B cell (primary cell): ENCODE data around the gene CCDC190. TPM values are rescaled to one million over a fixed set of nuclear protein-coding genes. Genes with fewer than 3 reads are reported as not detected.

ENCODE experiments used
- ATAC-seq: fragments of 200-7000 bp; cut with Tn5 transposase; one replicate; pipeline ENCODE4 v1.10.0; 2021; ENCODE audit warnings: low read depth, mild to moderate bottlenecking, moderate number of reproducible peaks, moderate library complexity
- CTCF ChIA-PET: fragments of 350-600 bp; sonication (Branson Sonifier 250); formaldehyde crosslinking; loops from one replicate; lab custom pipeline; 2021; ENCODE audit warnings: antibody characterized with exemption, inconsistent platforms; lab: Charles Lee
- POLR2A ChIA-PET: fragments of 350-600 bp; sonication (Branson Sonifier 250); formaldehyde crosslinking; loops from one replicate; lab custom pipeline; 2021; ENCODE audit warnings: antibody characterized with exemption; lab: Charles Lee
- DNase-seq: peaks from one replicate; pipeline ENCODE4 v3.0.0; 2013
- H2AFZ ChIP-seq: 2 replicates; pipeline ENCODE4 v1.6.1; 2012; ENCODE audit warnings: mild to moderate bottlenecking, low read depth, low read length; ENCODE audit not compliant: insufficient read depth, poor library complexity, severe bottlenecking
- H3K27ac ChIP-seq, 2 donors: 1 replicate in 1 of 2; 2 replicates in 1 of 2; pipeline ENCODE4 v1.5.1; 2012 to 2013; ENCODE audit warnings: low read length in 2 of 2, mild to moderate bottlenecking in 2 of 2, moderate library complexity in 1 of 2
- H3K27me3 ChIP-seq, 4 experiments: fragments of 200-600 bp in 1 of 4; sonication (generic) in 1 of 4; replicated peaks in 1 of 4; 1 replicate in 2 of 4; 2 replicates in 2 of 4; pipeline versions ENCODE4 v1.6.1 to v1.7.0; 2013 to 2016; ENCODE audit warnings: low read length in 3 of 4, mild to moderate bottlenecking in 2 of 4, mixed read lengths in 1 of 4, moderate library complexity in 1 of 4; ENCODE audit not compliant: insufficient read depth in 4 of 4, control insufficient read depth in 3 of 4; ENCODE audit errors: control extremely low read depth in 1 of 4
- H3K36me3 ChIP-seq, 2 experiments: replicated peaks in 1 of 2; 1 replicate in 1 of 2; 2 replicates in 1 of 2; pipeline versions ENCODE4 v1.6.1 to v1.7.1; 2013; ENCODE audit warnings: low read length in 1 of 2; ENCODE audit not compliant: insufficient read depth in 2 of 2, control insufficient read depth in 1 of 2; ENCODE audit errors: control extremely low read depth in 1 of 2, extremely low read depth in 1 of 2
- H3K4me1 ChIP-seq, 2 donors: fragments of 200-600 bp in 1 of 2; sonication (generic) in 1 of 2; 1 replicate in 1 of 2; 2 replicates in 1 of 2; pipeline versions ENCODE4 v1.5.1 to v1.6.1; 2013 to 2017; ENCODE audit warnings: low read length in 2 of 2; ENCODE audit not compliant: control insufficient read depth in 2 of 2, insufficient read depth in 2 of 2
- H3K4me2 ChIP-seq: replicated peaks from 2 replicates; pipeline ENCODE3; 2012; ENCODE audit warnings: mild to moderate bottlenecking, low read depth, low read length; ENCODE audit not compliant: poor library complexity, severe bottlenecking
- H3K4me3 ChIP-seq, 5 experiments: fragments of 200-600 bp in 1 of 5; sonication (generic) in 1 of 5; 1 replicate in 3 of 5; 2 replicates in 2 of 5; pipeline versions ENCODE4 v1.5.1 to v1.7.0; 2011 to 2016; ENCODE audit warnings: low read length in 4 of 5, mild to moderate bottlenecking in 4 of 5, low read depth in 2 of 5, control low read depth in 1 of 5, moderate library complexity in 1 of 5; ENCODE audit not compliant: insufficient read depth in 1 of 5; ENCODE audit errors: control extremely low read depth in 1 of 5, extremely low read depth in 1 of 5
- H3K79me2 ChIP-seq: fragments of 200-600 bp; sonication (generic); one replicate; pipeline ENCODE4 v1.6.0; 2016; ENCODE audit warnings: low read length; ENCODE audit not compliant: control insufficient read depth, insufficient read depth
- H3K9ac ChIP-seq: fragments of 200-600 bp; sonication (generic); 2 replicates; pipeline ENCODE4 v1.6.1; 2017; ENCODE audit warnings: mild to moderate bottlenecking, low read length, moderate library complexity
- H3K9me3 ChIP-seq, 3 donors: one replicate each; pipeline versions ENCODE4 v1.6.1 to v1.7.1; 2013; ENCODE audit warnings: low read length in 2 of 3; ENCODE audit not compliant: control insufficient read depth in 2 of 3, insufficient read depth in 1 of 3; ENCODE audit errors: control extremely low read depth in 1 of 3
- H4K20me1 ChIP-seq: 2 replicates; pipeline ENCODE4 v1.6.0; 2012; ENCODE audit warnings: mild to moderate bottlenecking, low read length; ENCODE audit not compliant: insufficient read depth, control insufficient read depth, poor library complexity, severe bottlenecking
- H3K27ac Mint-ChIP-seq: one replicate; pipeline ENCODE4 v1.8.0; 2021; ENCODE audit warnings: mixed read lengths
- H3K27me3 Mint-ChIP-seq: one replicate; pipeline ENCODE4 v1.8.0; 2021; ENCODE audit warnings: mixed read lengths
- H3K4me1 Mint-ChIP-seq: one replicate; pipeline ENCODE4 v1.8.0; 2021; ENCODE audit warnings: mixed read lengths
- H3K4me3 Mint-ChIP-seq: one replicate; pipeline ENCODE4 v1.8.0; 2021; ENCODE audit warnings: mixed read lengths
- H3K9me3 Mint-ChIP-seq: one replicate; pipeline ENCODE4 v1.8.0; 2022; ENCODE audit warnings: mixed read lengths; ENCODE audit not compliant: insufficient read depth
- CTCF ChIP-seq: fragments of 200-600 bp; IDR thresholded peaks from one replicate; pipeline ENCODE4 v1.8.0; 2022; ENCODE audit warnings: antibody characterized with exemption, mild to moderate bottlenecking
- EZH2 ChIP-seq: IDR thresholded peaks from 2 replicates; pipeline ENCODE4 v1.6.1; 2012; ENCODE audit warnings: borderline replicate concordance, low read depth, mild to moderate bottlenecking, moderate library complexity, low read length; ENCODE audit not compliant: insufficient read depth, poor library complexity, severe bottlenecking
- WGBS: methylation state at CpG from one replicate; pipeline ENCODE4 v1.1.5; 2013; ENCODE audit warnings: missing lambda C conversion rate; ENCODE audit not compliant: insufficient coverage; 5-methylcytosine and 5-hydroxymethylcytosine counted together
- intact Hi-C: fragments of 100-400 bp; cut with micrococcal nuclease; formaldehyde crosslinking; loops from one replicate; pipeline ENCODE4 v1.10.0; 2022
- polyA plus RNA-seq: library from polyadenylated mRNA; depleted of rRNA; stranded (reverse); fragments of >200 nt; gene quantifications from 2 replicates; pipeline ENCODE4 v1.2.3, GENCODE V29; 2012
- total RNA-seq, 2 donors: library from RNA; stranded (reverse); fragments of 120-200 nt in 1 of 2; gene quantifications; 1 replicate in 1 of 2; 2 replicates in 1 of 2; pipeline versions ENCODE4 v1.2.3 to v1.2.4, GENCODE V29; 2013 to 2022

Gene CCDC190
- total and polyA plus RNA-seq, 2 donors (not counting 1 experiment from before 2014, with no cell fraction given), result not detected

GRCh38 chr1:162840250-162840839, 20.6 kb downstream of the CCDC190 start:
- H3K4me2 ChIP-seq, result no peak overlapping the region
- DNase-seq (no peak), ATAC-seq (no peak)
- H3K4me3 Mint-ChIP-seq, result no peak overlapping the region
- POLR2A ChIA-PET, result no interaction called here
- peaks cover 1 to 11% (median 7%) of the 10 kb centered on the region in 3 donors for H3K9me3 ChIP-seq
- TF ChIP-seq EZH2 (no peak), CTCF (no peak)
- no peak overlapping the region for H3K9ac ChIP-seq
- H4K20me1 ChIP-seq, result no peaks in the 10 kb centered on the region
- intact Hi-C loops, result no loop called here
- H3K27ac ChIP-seq, result no peak overlapping the region
- CTCF ChIA-PET, result interaction anchor here (1.0 kb wide), 2 partner anchors 11 kb away, joined by 3 read pairs; no protein-coding TSS in a partner anchor
- H3K36me3 ChIP-seq, result no peaks in the 10 kb centered on the region
- H3K27ac Mint-ChIP-seq, result no peak overlapping the region
- H3K4me3 ChIP-seq, result no peak overlapping the region
- peaks cover 0 to 2% (median 0%) of the 10 kb centered on the region in 4 experiments for H3K27me3 ChIP-seq
- peaks cover 12% of the 10 kb centered on the region for H3K9me3 Mint-ChIP-seq
- H3K27me3 Mint-ChIP-seq, result peaks cover 15% of the 10 kb centered on the region
- H3K4me1 ChIP-seq, result no peaks in the 10 kb centered on the region
- H3K4me1 Mint-ChIP-seq, result no peaks in the 10 kb centered on the region
- no peak overlapping the region for H2AFZ ChIP-seq
- H3K79me2 ChIP-seq, result no peaks in the 10 kb centered on the region

- Histone ChIP-seq H3K9me3 (peaks cover 1 to 11% (median 7%) of the 10 kb centered on the region in 3 donors), H3K4me1 (no peaks in the 10 kb centered on the region), H3K9ac (no peak overlapping the region), H3K79me2 (no peaks in the 10 kb centered on the region), H4K20me1 (no peaks in the 10 kb centered on the region), H3K4me2 (no peak overlapping the region), H2AFZ (no peak overlapping the region), H3K27me3 (peaks cover 0 to 2% (median 0%) of the 10 kb centered on the region in 4 experiments), H3K27ac (no peak overlapping the region), H3K4me3 (no peak overlapping the region), H3K36me3 (no peaks in the 10 kb centered on the region)
- Mint-ChIP-seq H3K27ac (no peak overlapping the region), H3K9me3 (peaks cover 12% of the 10 kb centered on the region), H3K27me3 (peaks cover 17% of the 10 kb centered on the region), H3K4me1 (no peaks in the 10 kb centered on the region), H3K4me3 (no peak overlapping the region)
- DNase-seq (no peak), ATAC-seq (no peak)
- POLR2A ChIA-PET, result no interaction called here
- CTCF ChIA-PET, result no interaction called here
- WGBS, result 87% methylated on average over 4 of the region's 4 CpGs
- TF ChIP-seq CTCF, result no peak
- TF ChIP-seq EZH2, result no peak
- intact Hi-C loops, result no loop called here
Measured at GRCh38 chr1:162838863-162839262, 22.1 kb downstream of the CCDC190 start.
